GM18499 (cell line): ENCODE data around the gene NELL1.

Source experiments
- ATAC-seq: cut with Tn5 transposase; IDR thresholded peaks from one replicate; pipeline ENCODE4 v1.9.1; 2021; ENCODE audit warnings: moderate number of reproducible peaks; ENCODE audit not compliant: insufficient read depth, unreplicated experiment

The NELL1 gene

GRCh38 chr11:21567645-21568290 is 898.4 kb downstream of the NELL1 start:
- no peak for ATAC-seq

DNA sequence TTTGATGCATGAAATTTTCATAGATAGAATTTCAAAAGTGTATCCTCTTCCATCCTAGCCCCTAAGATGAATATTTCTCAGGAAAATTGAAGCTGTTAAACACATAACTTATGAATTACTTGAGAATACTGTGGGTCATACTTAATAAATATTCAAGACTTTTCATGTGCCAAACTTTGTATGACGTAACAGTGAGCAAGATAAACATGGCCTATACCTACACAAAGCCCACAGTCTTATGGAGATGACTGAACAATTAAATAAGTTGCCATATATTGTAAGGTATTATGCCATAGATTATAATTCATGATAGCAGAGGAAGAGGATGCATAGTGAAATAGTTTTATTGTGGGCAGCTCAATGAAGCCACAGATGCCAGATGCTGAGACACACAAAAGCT is 902.8 kb downstream of the NELL1 start:
- no peak for ATAC-seq

GRCh38 chr11:21582791-21583190 is 913.4 kb downstream of the NELL1 start:
- ATAC-seq: no peak

GRCh38 chr11:21588754-21589153 is 919.4 kb downstream of the NELL1 start:
- ATAC-seq: no peak

DNA sequence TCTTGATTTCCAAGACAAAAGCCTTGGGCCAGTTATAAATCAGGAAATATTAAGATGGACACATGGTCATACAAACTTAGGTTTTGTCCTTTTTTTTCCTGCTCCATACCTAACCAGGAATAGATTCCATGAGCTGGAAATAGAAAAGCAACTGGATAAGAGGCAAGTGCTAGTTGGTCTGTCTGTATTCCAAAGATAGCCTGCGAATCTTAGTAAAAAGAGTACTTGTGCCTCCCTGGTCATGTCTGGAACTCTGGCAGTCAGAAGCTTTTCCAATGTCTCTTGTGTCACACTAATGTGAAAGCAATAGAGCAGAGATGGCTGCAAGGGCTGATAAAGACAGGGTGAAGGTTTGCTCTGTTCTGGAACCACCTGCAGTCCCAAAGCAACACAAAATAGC is 933.3 kb downstream of the NELL1 start:
- no peak for ATAC-seq

GRCh38 chr11:21603886-21604285 is 934.5 kb downstream of the NELL1 start:
- ATAC-seq: no peak

- no peak for ATAC-seq
Observed at GRCh38 chr11:21604564-21604963, 935.2 kb downstream of the NELL1 start.

DNA sequence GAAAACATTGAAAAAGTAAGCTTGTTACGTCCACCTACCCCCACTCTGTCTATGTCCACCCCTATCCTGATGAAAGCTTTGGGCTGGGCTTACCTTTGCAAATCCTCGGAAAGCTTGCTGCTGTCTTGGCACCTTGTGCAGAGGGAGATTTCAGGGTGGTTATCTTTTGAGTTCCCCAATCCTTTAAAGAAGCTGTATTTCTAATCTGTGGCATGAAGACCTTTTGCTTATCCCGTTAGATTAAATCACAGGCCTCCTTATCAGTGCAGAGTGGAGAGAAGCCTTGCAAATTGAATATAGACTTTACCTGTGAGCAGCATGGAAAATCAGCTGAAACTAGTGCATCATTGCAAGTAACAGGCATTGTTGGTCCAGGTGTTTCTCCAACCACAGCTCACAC is 942.9 kb downstream of the NELL1 start:
- no peak for ATAC-seq

GRCh38 chr11:21614961-21615360 is 945.6 kb downstream of the NELL1 start:
- no peak for ATAC-seq

DNA sequence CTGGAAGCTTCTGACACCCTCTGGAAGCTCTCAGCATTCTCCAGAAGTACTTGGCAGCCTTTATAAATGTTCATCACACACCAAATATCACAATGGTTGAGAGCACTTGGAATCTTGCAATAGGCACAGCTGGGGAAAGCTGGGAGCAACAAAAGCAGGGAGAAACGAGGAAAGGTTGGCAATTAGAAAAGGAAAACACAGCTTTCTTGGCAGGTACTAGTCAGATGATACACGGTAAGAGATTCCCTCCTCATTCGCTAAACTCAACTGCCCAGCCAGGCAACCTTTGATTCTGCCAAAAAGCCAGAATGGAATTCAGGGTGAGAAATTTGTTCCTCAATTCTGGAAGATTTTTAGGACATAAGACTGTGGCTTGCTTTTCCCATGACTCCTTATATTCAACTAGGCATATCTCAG is 946.6 kb downstream of the NELL1 start:
- no peak for ATAC-seq

DNA sequence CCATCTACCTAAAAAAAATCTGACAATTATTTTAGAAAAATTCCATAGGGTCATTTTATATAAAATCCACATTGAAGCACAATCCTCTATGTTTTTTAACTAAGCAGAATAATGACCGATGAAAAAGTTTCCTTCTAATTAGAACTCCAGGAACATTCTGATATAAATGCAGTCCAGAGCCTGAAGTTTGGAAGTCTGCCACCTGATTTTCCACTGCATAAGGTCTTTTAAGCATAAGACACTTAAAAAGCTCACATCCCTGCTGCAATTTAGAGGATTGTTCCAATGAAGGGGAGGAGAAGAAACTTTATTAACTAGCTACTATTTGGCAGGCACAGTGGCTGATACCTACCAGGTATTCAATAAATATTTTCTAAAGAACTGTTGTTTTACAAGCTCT is 953.2 kb downstream of the NELL1 start:
- no peak for ATAC-seq

DNA sequence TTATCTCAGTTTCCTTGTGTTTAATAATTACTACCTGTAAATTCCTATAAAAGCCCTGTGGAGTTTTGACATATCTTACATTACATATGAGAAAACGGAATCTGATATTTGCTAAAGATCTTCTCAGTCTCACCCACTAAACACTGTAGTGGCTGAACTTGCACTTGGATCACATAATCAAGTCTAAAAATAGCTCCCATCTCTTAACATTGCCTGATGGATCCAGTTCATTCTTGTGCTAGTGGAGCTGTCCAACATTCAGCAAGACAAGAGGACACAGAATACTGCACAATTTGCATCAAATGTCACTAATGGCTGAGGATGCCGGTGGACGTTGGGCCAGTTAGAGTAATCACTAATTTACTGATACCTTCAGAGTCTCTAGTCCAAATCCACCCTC is 953.6 kb downstream of the NELL1 start:
- no peak for ATAC-seq
